Fibroblast of lung (primary cell): ENCODE measurements around the gene TGFBRAP1.

Source experiments
- CTCF ChIP-seq, 2 donors: IDR thresholded peaks in 1 of 2; conservative IDR thresholded peaks in 1 of 2; 1 replicate in 1 of 2; 2 replicates in 1 of 2; pipeline ENCODE4 v1.5.1; 2011 to 2012; ENCODE audit warnings: low read length in 2 of 2, control low read depth in 1 of 2, inconsistent platforms in 1 of 2, low read depth in 1 of 2, mild to moderate bottlenecking in 1 of 2
- EZH2 ChIP-seq: IDR thresholded peaks from 2 replicates; pipeline ENCODE4 v1.5.1; 2012; ENCODE audit warnings: low read length, control low read depth, mild to moderate bottlenecking; ENCODE audit errors: missing control alignments

- TF ChIP-seq CTCF (conservative IDR thresholded peaks at IDR 0.05 in 1 of 2, IDR thresholded peaks at IDR 0.05 in 1 of 2; ENCODE audit: low read depth in 1 of 2, low read length in 2 of 2), result no peak
- TF ChIP-seq EZH2, result no peak
Observed at GRCh38 chr2:105325389-105325963, 4.1 kb downstream of the TGFBRAP1 start.
